GM19099 (cell line): Measurements from ENCODE around the gene PDLIM7.

ENCODE experiments used
- POLR2A ChIP-seq: IDR thresholded peaks from 3 replicates; pipeline ENCODE4 v1.6.1; 2011; ENCODE audit warnings: low read depth; ENCODE audit not compliant: insufficient read length; ENCODE audit errors: extremely low read depth

Gene PDLIM7

DNA sequence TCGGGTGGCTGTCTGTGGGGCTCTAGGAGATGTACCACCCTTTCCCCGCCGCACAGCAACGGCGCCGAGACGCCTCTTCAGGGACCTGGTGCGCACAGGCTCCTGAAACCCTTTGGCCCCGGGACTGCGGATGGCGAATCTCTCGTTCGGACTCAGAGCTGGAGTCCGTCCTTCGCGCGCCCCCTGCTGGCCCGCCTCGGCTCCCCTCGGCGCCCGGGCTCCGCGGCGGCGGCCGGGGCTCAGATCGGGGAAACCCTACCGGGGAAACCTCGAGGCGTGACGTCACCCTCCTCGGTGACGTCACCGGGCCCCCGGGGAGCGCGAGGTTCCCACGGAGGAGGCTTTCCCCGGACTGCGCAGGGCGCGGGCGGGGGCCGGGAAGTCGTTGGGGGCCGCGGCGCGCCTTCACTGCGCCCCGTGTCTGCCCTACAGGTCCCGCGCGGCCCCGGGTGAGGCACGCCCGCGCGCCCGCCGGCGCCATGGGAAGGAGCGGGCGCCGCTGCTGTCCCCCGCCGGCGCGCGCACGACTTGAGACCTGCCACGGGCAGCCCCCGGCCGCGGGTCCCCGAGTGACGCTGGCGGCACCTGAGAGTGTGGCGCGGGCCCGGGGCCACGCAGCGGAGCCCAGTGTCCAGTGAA is 42.9 kb downstream of the PDLIM7 start:
- TF ChIP-seq POLR2A: no peak

DNA sequence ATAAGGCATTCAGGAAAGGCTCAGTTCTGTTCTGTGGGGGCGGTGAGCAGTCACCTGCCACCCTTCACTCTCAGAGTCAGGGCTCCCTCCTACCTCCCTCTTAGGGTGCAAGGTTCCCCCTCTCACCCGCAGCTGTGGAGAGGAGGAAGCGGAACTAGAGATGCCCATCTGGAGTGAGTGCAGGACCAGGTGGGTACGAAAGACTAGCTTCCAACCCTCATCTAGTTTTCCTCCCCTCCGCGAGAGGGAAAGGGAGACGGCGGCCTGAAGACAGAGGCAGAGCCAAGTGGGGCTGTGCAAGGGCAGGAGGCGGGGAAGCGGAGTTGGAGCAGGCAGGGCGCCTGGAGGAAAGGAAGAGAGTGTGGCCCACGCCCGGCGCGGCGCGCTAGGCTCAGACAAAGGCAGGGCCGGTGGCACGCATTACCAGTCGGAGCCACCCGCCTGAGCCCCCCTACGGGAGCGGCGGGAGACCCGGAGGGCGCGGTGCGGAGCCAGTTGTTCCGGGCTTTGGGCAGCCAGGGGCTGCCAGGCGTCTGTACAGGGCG is 43.5 kb downstream of the PDLIM7 start:
- no peak for TF ChIP-seq POLR2A

DNA sequence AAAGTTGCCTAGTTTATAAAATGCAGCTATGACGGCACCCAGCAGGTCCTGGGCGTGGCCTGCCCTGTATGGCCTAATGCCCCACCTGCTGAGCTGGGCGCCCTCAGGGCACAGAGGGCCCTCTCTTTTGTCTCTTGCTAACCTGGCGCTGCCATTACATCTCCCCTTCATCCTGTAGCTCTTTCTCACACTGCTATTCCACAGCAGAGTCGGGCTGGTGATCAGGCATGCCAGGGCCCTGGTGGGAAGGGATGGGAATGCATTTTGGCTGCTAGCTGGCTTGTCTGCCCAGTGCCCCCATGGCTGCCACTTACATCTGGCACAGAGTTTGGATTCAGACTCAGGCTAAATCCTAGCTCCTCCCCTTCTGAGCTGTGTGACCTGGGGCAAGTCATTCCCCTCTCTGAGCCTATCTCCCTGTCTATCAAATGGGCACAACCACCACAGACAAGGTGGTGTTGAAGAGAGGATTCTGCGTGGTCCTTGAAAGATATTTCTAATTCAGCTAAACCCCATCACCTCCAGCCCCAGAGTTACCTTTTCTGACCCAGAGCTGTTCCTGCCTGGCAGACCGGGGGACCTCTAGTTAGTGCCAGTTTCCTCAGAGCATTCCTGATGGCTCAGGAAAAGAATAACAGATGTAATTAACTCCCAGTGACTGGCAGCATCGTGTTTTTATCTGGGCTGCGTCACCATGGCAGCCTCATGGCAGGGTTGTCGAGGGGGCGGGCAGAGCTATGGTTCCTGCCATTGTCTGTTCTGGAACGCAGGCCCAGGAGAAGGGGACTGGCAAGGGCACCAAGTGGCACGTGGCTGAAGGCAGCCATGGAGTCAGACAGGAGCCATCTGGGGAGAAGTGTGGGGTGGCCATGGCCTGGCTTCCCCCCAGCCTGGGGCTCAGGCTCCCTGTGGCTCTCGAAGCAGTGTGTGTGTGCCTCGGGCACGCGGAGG is 44.4 kb downstream of the PDLIM7 start:
- TF ChIP-seq POLR2A: no peak

DNA sequence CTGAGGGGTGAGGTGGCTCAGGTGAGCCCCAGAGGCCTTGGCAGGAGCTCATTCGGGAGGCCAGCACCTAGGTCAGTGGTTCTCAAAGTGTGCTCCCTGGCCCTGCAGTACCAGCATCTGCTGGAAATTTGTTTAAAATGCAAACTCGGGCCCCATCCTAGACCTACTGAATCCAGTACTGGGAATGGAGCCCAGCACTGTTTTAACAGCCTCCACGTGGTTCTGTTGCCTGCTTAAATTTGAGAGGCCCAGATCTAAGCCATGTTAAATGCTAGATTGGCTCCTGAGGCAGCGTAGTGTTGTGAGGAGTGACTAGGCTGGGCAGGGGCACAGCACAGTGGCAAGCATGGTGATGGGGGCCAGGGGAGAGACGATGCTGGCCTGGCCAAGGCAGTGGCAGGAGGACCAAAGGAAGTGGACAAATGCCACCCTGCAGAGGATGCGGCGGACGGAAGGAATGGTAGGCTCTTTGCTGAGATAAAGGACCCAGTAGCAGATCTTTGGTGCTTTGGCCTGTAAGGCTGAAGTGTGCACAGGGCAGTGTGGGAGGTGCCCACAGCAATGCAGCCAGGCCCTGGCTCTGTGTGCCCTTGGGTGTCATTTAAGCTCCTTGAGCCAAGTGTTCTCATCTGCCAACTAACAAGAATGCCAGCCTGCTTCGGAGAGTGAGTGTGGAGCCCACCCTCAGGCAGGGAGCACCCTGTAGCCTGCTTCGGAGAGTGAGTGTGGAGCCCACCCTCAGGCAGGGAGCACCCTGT is 46.6 kb downstream of the PDLIM7 start:
- no peak for TF ChIP-seq POLR2A

DNA sequence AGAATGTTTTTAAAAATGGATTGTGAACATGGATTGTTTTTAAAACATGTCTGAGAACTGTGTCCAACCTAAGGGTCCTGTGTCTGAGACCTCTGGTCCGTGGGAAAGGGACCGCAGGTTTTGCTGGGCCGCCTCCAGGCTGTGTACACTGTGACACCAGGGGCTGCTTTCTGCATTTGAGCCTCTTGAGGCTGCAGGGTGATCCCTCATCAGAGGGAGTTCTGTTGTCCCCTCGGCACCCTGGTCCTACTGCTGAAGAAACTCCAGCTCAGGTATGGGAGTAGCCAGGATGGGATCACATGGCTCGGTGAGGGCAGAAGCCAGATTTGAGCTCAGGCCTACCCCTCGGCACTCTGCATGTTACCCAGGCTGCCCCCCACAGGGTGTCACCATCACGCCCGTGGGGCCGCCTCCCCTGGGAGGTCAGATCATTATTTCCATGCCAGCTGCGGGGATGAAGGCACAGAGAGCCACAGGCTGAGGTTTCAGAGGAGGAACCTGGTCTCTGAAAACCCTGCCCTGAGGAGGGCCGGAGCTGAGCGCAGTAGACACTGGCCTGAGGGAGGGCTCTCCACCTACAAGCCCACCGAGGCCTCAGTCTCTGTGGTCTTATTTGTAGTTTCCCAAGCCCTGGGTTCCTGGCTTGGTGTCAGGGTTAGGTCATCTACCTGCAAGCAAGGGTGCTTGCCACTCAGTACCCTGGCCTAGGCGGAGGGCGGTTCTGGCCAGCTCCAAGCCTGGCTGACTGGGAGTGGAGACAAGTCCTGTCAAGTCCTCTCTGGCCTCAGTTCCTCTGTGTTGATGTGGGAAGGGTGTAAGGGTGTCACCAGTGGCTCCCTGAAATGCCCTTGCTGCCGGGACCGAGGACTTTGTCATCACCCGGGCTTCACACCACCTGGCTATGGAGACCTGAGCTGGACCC is 48.0 kb downstream of the PDLIM7 start:
- TF ChIP-seq POLR2A: no peak

DNA sequence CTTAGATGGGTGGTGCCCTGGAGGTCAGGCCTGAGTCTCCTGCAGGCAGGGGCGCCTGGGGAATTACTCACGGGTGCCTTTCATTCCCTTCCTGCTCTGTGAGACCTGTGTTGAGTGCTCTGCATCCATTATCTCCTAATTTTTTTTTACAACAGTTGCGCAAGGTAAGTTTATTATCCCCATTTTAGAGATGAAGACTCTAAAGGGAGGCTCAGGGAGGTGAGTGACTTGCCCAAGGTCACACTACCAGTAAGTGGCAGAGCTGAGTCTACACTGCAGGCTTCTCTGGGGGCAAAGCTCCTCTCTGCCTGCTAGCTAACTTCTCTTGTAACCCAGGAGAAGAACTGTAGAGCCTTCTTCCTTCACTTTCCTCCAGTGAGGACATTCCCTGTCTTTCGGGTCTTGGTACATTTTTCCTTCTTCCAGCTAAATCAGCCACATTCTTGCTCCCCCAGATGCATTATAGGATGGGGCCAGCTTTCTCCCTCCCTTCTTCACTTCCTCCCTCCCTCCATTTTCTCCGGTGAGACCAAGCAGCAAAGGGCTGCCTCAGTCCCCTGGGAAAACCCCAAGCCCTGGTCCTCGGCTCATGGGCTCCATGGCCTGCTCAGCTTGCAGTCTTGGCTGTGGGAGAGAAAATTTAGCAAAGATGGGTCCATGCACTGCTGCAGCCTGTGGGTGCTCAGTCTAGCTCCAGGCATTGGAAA is 49.0 kb downstream of the PDLIM7 start:
- no peak for TF ChIP-seq POLR2A

DNA sequence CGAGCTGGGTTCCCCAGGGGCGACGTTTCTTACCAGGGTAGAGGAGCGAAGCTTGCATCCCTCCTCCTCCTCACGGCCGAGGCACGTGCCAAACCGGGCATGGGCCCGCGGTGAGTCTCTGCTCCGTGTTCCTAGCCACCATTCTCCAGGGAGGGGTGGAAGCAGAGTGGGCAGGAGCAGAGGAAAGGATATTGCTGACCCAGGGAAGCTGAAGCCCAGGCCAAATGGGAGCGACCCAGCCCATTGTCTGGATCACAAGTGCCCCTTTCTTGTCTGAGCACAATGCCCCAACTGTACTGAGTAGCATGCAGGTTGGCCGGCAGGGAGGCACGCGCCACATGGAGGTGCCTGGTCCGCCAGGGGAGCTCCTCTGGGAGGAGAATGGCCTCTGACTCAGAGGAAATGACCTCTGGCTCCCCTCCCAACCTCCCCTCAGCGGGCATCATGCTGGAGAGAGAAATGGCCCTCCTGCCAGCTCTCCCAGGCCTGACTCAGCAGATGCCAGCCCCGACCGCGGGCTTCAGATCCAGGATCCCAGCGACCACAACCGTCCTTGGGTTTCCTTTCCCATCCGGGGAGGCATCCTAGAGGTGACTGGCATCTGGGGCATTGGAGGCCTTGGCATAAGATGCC is 49.7 kb downstream of the PDLIM7 start:
- peak; percentile 30 for TF ChIP-seq POLR2A

DNA sequence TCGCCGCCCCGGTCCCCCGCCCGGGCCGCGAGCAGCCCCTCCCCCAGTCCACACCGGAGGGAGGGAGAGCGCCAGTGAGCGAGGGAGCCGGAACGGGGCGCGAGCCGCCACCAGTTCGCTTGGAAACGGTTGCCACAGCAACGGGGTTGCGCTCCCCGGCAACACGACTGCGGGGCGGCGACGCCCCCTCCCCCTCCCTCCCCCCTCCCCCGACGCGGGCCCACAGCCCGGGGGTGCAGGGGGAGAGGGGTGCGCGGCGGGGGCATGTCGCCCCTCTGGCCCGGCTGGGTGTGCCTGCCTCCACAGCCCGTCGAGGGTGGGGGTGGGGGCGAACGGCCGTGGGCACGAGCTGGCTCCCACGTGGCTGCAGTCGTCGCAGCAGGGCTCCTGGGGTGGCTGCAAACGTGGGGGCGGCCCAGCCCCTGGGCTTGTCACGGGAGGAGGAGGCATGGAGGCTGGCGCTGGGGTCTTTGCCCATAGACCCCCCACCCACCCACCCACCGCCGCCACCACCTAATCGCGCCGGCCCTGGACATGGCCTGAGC is 50.3 kb downstream of the PDLIM7 start:
- TF ChIP-seq POLR2A: no peak

DNA sequence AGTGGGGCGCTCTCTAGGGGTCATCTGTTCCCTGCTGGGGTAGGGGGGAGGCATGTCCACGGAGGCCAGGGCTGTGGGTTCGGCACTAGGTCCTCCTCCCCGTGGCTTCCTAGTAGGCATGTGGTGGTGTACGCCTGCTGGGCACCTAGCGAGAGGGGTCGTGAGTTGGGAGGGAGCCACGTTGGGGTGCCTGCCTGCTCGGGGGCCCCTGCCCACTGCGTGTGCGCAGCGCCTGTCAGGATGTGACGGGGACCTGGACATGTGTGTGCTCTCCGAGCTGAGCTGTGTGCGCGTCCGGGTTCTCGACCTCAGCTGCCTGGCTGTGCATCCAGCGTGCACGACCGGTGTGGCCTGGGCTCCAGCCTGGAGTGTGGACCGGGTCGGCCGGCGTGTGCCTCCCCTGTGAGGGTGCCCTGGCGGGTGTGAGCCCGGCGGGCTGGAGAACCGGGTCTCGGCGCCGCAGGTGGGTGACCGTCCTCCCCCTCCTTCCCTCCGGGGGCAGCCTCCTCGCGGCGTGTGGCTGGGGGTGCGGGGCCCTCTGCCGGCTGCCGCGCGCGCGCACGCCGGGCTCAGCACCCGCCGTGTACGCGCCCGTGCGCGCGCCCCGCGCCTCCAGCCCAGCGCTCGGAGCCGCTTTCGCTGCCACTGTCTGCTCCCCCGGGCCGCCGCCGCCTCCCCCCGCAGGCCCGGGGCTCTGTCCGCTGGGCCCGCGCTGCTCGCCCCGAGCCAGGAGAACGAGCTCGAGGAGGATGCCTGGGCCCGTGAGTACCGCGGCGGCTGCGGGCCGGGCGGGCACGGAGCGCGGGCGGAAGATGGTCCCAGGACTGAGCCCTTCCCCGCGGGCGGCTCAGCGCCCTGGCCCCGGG is 51.0 kb downstream of the PDLIM7 start, which contains the start of gene PRR7:
TSS of gene PRR7 (plus strand) at position 615 of the 866 bp plus-strand sequence. CDS start 8,254 bp downstream, outside the sequence.
- peak; percentile 61 for TF ChIP-seq POLR2A

DNA sequence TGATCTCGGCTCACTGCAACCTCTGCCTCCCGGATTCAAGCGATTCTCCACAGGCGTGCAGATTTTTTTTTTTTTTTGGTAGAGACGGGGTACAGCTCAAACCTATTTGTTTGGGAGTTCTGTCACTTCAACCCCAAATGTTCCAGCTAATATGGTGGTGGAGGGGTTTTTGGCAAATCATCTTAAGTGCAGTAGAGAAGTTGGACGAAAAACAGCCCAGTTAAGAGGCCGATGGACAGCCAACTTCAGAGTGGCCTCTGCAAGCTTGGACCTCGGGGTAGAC is 51.5 kb downstream of the PDLIM7 start:
- no peak for TF ChIP-seq POLR2A

DNA sequence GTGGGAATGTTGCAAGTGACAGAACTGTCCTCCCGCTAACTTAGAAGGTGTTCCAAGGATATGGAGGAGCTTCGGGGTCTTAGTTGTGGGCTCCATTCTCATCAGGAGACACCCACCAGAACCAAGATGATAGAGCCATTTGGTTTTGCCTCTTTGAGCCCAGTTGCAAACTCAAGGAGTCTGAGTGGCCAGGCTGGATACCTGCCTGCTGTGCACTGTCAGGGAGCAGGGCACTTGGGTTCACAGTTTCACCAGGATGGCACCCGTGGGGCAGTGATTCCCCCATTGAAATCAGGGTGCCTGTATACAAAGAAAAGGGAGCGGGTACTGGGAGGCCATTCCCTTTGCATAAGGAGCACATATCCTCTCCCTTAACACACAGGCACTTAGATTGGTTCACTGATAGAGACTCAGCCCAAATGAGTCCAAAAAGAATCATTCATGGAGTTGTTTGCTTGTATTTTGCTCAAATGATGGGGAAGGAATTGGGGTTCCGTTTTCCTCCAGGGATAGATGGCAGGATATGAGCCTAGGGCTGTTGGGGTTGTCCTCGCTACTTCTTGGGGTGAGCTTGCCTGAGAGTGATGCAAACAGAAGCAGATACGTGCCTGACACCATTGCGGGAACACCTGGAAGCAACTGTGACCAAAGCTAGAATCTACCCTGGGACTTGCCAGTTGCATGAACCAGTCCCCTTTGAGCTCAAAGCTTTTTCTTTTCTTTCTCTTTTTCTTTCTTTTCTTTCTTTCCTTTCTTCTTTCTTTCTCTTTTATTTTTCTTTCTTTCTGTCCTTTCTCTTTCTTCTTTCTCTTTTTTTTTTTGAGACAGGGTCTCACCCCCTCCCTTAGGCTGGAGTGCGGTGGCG is 52.1 kb downstream of the PDLIM7 start:
- TF ChIP-seq POLR2A: peak; percentile 5
